ENCODE results near the gene DOCK9. TPM values are rescaled to one million over a fixed set of nuclear protein-coding genes. Genes with fewer than 3 reads are reported as not detected.
A peak's percentile ranks its signal among the peaks of the same experiment; 100 is the strongest.

DOCK9 gene
- polyA plus RNA-seq, 1 donor (not counting 4 experiments of a cell fraction or from before 2014, with no cell fraction given) = 110 TPM

- FAIRE-seq = peak; percentile 32
Observed at GRCh38 chr13:98834254-98834960, 143.5 kb downstream of the DOCK9 start.

GRCh38 chr13:98831236-98831635 is 146.6 kb downstream of the DOCK9 start:
- H2AFZ ChIP-seq (ENCODE audit: control insufficient read depth, low read length) = no peak overlapping the region
- H3K27ac ChIP-seq (ENCODE audit: control insufficient read depth, insufficient read depth, low read length) = no peak overlapping the region
- no peaks in the 10 kb centered on the region for H3K79me2 ChIP-seq (ENCODE audit: control insufficient read depth, insufficient read depth, low read length)
- TF ChIP-seq CTCF (optimal IDR thresholded peaks at IDR 0.05 in 1 of 3, IDR thresholded peaks at IDR 0.05 in 1 of 3, conservative IDR thresholded peaks at IDR 0.05 in 1 of 3; ENCODE audit: extremely low read depth in 1 of 3, insufficient read depth in 2 of 3, low read length in 3 of 3) (no peak), EZH2 (IDR thresholded peaks at IDR 0.05; ENCODE audit: low read length) (no peak)
- H3K4me1 ChIP-seq (ENCODE audit: control insufficient read depth, extremely low read depth, insufficient read depth, low read length) = peaks cover 13% of the 10 kb centered on the region
- H3K9me3 ChIP-seq (ENCODE audit: control insufficient read depth, low read depth, low read length) = no peaks in the 10 kb centered on the region
- H3K4me2 ChIP-seq (ENCODE audit: control insufficient read depth, extremely low read depth, insufficient read depth, low read depth, low read length) = no peak overlapping the region
- no peaks in the 10 kb centered on the region for H4K20me1 ChIP-seq (ENCODE audit: control insufficient read depth, extremely low read depth, insufficient read depth, low read length)
- no peaks in the 10 kb centered on the region for H3K9me1 ChIP-seq (ENCODE audit: control insufficient read depth, extremely low read depth, insufficient read depth, low read length)
- H3K9ac ChIP-seq (ENCODE audit: control insufficient read depth, extremely low read depth, insufficient read depth, low read length) = no peak overlapping the region
- dilution Hi-C loops (cut with MboI; ENCODE audit: extremely low pct_ligation_motif_present, low sequenced_read_pairs) = no loop called here
- H3K36me3 ChIP-seq (ENCODE audit: control insufficient read depth in 2 of 2, extremely low read depth in 1 of 2, insufficient read depth in 2 of 2, low read length in 2 of 2) = peaks cover 27 to 33% of the 10 kb centered on the region in 2 experiments
- H3K27me3 ChIP-seq (ENCODE audit: control insufficient read depth, extremely low read depth, insufficient read depth, low read length) = no peaks in the 10 kb centered on the region
- FAIRE-seq (no peak), DNase-seq (ENCODE audit: low read depth, low spot score) (no peak)
- H3K4me3 ChIP-seq (ENCODE audit: control insufficient read depth in 2 of 3, extremely low read depth in 1 of 3, insufficient read depth in 2 of 3, low read depth in 1 of 3, low read length in 3 of 3) = no peak overlapping the region

More at GRCh38 chr13:98834254-98834960, 143.5 kb downstream of the DOCK9 start:
- peak overlapping the region; percentile 45 for H3K4me2 ChIP-seq (ENCODE audit: control insufficient read depth, extremely low read depth, insufficient read depth, low read depth, low read length)
- peaks cover 20 to 26% of the 10 kb centered on the region in 2 experiments for H3K36me3 ChIP-seq (ENCODE audit: control insufficient read depth in 2 of 2, extremely low read depth in 1 of 2, insufficient read depth in 2 of 2, low read length in 2 of 2)
- no peaks in the 10 kb centered on the region for H4K20me1 ChIP-seq (ENCODE audit: control insufficient read depth, extremely low read depth, insufficient read depth, low read length)
- no peaks in the 10 kb centered on the region for H3K27me3 ChIP-seq (ENCODE audit: control insufficient read depth, extremely low read depth, insufficient read depth, low read length)
- TF ChIP-seq CTCF (optimal IDR thresholded peaks at IDR 0.05 in 1 of 3, IDR thresholded peaks at IDR 0.05 in 1 of 3, conservative IDR thresholded peaks at IDR 0.05 in 1 of 3; ENCODE audit: extremely low read depth in 1 of 3, insufficient read depth in 2 of 3, low read length in 3 of 3) (no peak), EZH2 (IDR thresholded peaks at IDR 0.05; ENCODE audit: low read length) (no peak)
- H3K4me1 ChIP-seq (ENCODE audit: control insufficient read depth, extremely low read depth, insufficient read depth, low read length) = peaks cover 13% of the 10 kb centered on the region
- no peaks in the 10 kb centered on the region for H3K9me1 ChIP-seq (ENCODE audit: control insufficient read depth, extremely low read depth, insufficient read depth, low read length)
- H3K9ac ChIP-seq (ENCODE audit: control insufficient read depth, extremely low read depth, insufficient read depth, low read length) = no peak overlapping the region
- no peak overlapping the region for H2AFZ ChIP-seq (ENCODE audit: control insufficient read depth, low read length)
- DNase-seq (ENCODE audit: low read depth, low spot score) = peak; percentile 23
- no peaks in the 10 kb centered on the region for H3K9me3 ChIP-seq (ENCODE audit: control insufficient read depth, low read depth, low read length)
- dilution Hi-C loops (cut with MboI; ENCODE audit: extremely low pct_ligation_motif_present, low sequenced_read_pairs) = no loop called here
- H3K27ac ChIP-seq (ENCODE audit: control insufficient read depth, insufficient read depth, low read length) = no peak overlapping the region
- no peak overlapping the region for H3K4me3 ChIP-seq (ENCODE audit: control insufficient read depth in 2 of 3, extremely low read depth in 1 of 3, insufficient read depth in 2 of 3, low read depth in 1 of 3, low read length in 3 of 3)
- no peaks in the 10 kb centered on the region for H3K79me2 ChIP-seq (ENCODE audit: control insufficient read depth, insufficient read depth, low read length)

Measured in keratinocyte (primary cell).